COLO668 (cell line): ENCODE data around the gene TBC1D8.

Experiments used
- DNase-seq: peaks from one replicate; lab custom pipeline; 2025; ENCODE audit not compliant: unreplicated experiment; lab: John Stamatoyannopoulos, UW

The TBC1D8 gene

GRCh38 chr2:101032084-101032776 lies 119.0 kb downstream of the TBC1D8 start:
- DNase-seq, result no peak

- DNase-seq, result no peak
Observed at GRCh38 chr2:101030866-101031554, 120.2 kb downstream of the TBC1D8 start.

GRCh38 chr2:101027852-101028251 lies 123.3 kb downstream of the TBC1D8 start:
- DNase-seq, result no peak

GRCh38 chr2:101026923-101027469 lies 124.2 kb downstream of the TBC1D8 start:
- DNase-seq, result no peak

GRCh38 chr2:101026253-101026701 lies 124.9 kb downstream of the TBC1D8 start:
- no peak for DNase-seq

- no peak for DNase-seq
Observed at GRCh38 chr2:101025561-101025960, 125.6 kb downstream of the TBC1D8 start.

- no peak for DNase-seq
Observed at GRCh38 chr2:101023327-101024107, 127.7 kb downstream of the TBC1D8 start.

- DNase-seq, result no peak
Observed at GRCh38 chr2:101022221-101022620, 129.0 kb downstream of the TBC1D8 start.

GRCh38 chr2:101018934-101019333 lies 132.2 kb downstream of the TBC1D8 start:
- no peak for DNase-seq

GRCh38 chr2:101017371-101017770 lies 133.8 kb downstream of the TBC1D8 start:
- no peak for DNase-seq

- DNase-seq, result no peak
Observed at GRCh38 chr2:101014264-101014857, 136.8 kb downstream of the TBC1D8 start.

GRCh38 chr2:101012706-101013181 lies 138.4 kb downstream of the TBC1D8 start:
- peak; percentile 30 for DNase-seq

GRCh38 chr2:101012054-101012705 lies 139.0 kb downstream of the TBC1D8 start:
- DNase-seq, result no peak

GRCh38 chr2:101011152-101011551 lies 140.0 kb downstream of the TBC1D8 start:
- no peak for DNase-seq

- DNase-seq, result no peak
Observed at GRCh38 chr2:101007415-101008345, 143.5 kb downstream of the TBC1D8 start.

GRCh38 chr2:101006065-101006715 lies 145.0 kb downstream of the TBC1D8 start:
- no peak for DNase-seq

- DNase-seq, result no peak
Observed at GRCh38 chr2:101004620-101005325, 146.4 kb downstream of the TBC1D8 start.

- peak; percentile 6 for DNase-seq
Observed at GRCh38 chr2:101003278-101003775, 147.9 kb downstream of the TBC1D8 start.
